Amniotic epithelial cell (primary cell): ENCODE results near the gene CTRL.
"Not testable (repeated sequence)": the region's sequence is repeated elsewhere in the genome, so short reads cannot be mapped to it uniquely, and the experiment has no call there.

ENCODE experiments used
- DNase-seq: peaks from one replicate; pipeline ENCODE4 v3.0.0-alpha.2; 2010; ENCODE audit warnings: low read depth

The CTRL gene

DNA sequence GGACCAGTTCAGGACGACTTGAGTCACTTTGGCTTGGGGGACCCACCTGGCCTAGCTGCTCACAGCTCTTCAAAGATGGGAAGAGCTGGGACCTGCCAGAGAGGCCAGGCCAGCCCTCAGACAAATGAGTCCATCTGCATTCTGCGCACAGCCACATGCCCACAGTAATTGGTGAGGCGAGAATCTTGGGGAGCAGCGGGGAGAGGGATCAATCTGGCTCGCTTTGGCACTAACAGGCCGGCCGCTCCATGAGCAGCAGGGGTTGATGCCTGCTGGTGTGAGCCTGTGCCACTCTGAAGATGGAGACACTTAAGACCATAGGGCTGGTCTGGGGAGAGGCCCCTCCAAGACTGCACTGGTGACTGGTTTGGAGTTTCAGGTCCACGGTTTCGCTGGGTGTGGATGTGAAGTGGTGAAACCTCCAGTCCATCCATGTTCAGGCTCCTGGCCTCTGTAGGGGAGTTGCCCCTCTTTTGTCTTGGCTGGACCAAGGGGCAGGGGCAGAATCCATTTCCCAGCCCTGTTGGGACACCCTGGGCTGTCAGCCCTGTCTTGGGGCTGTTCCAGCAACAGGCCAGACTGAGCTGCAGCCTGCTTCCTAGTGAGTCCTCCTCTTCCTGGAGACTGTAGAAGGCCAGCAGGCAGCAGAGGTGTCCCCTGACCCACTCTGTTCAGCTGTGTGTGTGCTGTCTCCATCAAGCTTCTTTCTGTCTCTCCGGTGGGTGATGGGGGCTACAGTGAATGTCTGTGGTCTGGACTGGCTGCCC, 7.3 kb downstream of the CTRL start:
- no peak for DNase-seq

GRCh38 chr16:67923414-67924116, 8.1 kb downstream of the CTRL start:
- DNase-seq: no peak

DNA sequence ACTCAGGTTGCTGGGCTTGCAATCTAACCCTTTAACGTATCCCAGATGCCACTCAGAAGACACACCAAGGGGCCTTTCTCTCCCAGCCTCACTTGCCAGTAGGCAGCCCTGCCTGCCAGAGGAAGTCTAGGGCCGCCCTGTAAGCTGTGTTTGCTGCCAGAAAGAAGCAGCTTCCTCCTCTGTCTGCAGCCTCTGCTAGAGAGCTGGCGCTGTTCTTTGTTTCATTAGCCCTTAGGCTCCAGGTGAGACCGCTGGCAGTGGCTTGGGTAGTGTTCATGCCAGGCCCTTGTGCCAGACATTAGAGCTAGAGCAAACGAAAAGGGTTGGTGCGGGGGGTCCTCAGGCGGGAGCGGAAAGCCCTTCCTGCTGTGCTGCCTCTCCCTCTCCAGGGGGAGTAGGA, 8.9 kb downstream of the CTRL start:
- DNase-seq: no peak

GRCh38 chr16:67922221-67922620, 9.4 kb downstream of the CTRL start:
- peak; percentile 52 for DNase-seq

- no peak for DNase-seq
Observed at GRCh38 chr16:67919622-67920221, 11.9 kb downstream of the CTRL start.

DNA sequence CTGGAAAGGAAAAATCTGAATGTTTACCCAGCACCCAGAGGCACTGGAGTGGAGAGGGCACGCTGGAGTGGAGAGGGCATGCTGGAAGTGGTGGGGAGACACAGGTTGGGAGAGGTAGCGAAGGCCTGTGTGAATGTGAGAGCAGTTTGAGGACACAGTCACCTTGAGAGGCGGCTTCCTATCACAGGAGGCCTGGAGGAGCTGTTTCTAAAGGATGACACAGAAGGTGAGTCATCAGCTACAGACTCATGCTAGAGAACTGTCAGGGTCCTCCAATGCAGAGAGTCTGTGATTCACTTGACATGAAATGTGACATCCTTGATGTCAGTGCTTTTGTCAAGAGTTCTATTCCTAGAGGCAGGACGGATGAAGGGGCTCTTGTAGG, 13.8 kb downstream of the CTRL start:
- peak; percentile 82 for DNase-seq

GRCh38 chr16:67917140-67917851, 14.4 kb downstream of the CTRL start:
- DNase-seq: no peak

DNA sequence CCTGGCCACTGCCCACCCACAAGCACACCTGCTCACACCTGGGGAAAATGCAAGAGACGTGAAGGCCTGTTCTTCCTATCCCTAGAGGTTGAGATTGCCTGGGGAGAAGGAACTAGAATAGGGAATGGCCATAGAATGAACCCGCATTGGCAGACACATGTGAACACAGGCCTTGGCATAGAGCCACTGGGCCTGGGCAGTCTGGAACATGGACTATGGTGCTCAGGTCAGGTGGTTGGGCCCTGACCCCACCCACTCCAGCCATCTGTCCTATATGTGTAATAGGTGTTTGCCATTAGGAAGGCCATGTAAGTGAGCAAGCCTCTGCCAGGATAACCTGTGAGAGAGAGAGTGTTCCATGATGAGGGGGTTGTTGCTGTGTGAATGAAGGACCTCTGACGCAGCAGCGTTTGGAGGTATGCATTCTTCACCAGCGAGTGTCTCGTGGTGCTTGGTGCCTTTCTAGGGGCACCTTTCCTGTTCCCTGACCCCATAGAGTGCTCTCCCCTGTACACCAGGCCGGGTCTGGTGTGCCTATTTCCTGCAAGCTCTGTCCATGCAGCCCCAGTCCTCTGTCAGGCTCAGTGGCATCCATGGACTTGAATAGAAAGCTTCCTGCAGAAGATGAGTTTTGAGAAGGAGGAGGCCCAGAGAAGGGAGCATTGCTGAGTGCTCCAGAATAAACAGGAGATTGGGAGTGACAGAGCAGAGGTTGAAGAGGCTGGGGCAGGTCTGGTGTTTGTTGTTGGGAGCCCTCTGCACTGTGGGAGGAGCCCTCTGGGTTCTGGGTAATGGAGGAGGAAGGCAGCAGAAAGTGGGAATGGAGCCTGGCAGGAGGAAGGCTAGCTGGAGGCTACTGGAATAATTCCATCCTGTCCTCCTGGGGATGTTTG, 15.6 kb downstream of the CTRL start:
- DNase-seq: no peak

- DNase-seq: not testable (repeated sequence)
Observed at GRCh38 chr16:67915496-67915769, 16.2 kb downstream of the CTRL start.

GRCh38 chr16:67914758-67915495, 16.7 kb downstream of the CTRL start:
- DNase-seq: no peak

GRCh38 chr16:67910158-67910557, 21.5 kb downstream of the CTRL start:
- DNase-seq: peak; percentile 60

DNA sequence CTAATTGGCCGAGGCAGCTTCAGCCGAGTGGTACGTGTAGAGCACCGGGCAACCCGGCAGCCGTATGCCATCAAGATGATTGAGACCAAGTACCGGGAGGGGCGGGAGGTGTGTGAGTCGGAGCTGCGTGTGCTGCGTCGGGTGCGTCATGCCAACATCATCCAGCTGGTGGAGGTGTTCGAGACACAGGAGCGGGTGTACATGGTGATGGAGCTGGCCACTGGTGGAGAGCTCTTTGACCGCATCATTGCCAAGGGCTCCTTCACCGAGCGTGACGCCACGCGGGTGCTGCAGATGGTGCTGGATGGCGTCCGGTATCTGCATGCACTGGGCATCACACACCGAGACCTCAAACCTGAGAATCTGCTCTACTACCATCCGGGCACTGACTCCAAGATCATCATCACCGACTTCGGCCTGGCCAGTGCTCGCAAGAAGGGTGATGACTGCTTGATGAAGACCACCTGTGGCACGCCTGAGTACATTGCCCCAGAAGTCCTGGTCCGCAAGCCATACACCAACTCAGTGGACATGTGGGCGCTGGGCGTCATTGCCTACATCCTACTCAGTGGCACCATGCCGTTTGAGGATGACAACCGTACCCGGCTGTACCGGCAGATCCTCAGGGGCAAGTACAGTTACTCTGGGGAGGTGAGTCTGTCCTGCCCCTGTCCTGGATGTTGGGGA, 22.5 kb downstream of the CTRL start:
- no peak for DNase-seq

DNA sequence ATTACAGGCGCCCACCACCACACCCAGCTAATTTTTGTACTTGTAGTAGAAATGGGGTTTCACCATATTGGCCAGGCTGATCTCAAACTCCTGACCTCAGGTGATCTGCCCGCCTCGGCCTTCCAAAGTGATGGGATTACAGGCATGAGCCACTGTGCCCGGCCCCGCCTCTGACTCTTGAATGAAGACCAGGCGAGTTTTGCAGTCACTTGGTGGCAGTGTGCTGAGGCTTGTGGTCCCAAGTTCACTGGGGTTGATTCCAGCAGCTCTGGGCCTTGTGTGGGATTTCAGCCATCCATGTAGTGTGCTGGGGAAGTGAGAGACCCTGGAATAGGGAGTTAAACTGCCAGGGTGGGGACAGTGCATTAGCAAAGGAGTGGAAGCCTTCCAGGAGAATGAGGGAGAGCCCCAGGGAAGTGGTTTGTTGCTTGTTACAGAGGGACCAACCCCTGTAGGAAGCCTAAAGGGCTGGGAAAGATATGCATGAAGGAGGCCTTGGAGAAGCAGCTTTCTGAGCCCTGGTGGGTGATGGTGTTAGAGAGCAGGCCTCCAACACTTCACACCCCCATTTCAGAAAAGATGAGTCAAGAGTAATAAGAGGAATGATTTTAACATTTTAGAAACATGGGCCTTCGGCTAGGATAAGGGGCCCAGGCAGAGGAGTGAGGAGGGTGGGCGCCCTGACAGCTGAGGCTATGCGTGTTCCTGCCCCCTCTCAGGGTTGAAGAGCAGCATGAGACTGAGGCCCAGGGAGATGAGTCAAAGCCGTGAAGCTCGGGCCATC, 24.1 kb downstream of the CTRL start:
- no peak for DNase-seq

GRCh38 chr16:67902831-67903230, 28.8 kb downstream of the CTRL start:
- no peak for DNase-seq

GRCh38 chr16:67901734-67902133, 29.9 kb downstream of the CTRL start:
- no peak for DNase-seq

GRCh38 chr16:67897231-67897630, 34.4 kb downstream of the CTRL start:
- DNase-seq: peak; percentile 55

DNA sequence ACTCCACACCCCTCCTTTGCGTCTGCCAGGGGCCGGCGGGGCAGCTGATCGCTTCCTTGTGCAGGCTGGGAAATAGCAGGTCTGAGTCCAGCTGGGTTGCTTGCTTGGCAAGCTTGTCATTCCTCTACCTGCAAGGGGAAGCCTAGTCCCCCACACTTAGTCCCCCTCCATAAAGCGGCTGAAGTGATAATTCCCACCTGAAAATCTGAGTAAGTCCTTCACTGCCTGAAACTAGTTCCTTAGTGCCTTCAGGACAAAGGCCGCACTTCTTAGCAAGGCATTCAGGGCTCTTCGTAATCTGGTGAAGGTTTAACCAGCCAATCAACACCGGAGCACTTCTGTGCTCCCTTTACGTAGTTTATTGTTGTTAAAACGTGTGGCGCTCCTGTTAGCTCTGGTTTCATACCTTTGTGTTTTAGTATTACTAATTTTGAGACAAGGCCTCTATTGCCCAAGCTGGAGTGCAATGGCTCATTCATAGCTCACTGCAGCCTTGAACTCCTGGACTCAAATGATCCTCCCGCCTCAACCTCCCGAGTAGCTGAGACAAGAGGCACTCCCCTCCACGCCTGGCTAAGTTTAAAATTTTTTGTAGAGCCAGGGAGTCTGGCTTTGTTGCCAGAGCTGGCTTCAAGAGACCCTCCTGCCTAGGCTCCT, 37.8 kb downstream of the CTRL start:
- DNase-seq: peak; percentile 10

DNA sequence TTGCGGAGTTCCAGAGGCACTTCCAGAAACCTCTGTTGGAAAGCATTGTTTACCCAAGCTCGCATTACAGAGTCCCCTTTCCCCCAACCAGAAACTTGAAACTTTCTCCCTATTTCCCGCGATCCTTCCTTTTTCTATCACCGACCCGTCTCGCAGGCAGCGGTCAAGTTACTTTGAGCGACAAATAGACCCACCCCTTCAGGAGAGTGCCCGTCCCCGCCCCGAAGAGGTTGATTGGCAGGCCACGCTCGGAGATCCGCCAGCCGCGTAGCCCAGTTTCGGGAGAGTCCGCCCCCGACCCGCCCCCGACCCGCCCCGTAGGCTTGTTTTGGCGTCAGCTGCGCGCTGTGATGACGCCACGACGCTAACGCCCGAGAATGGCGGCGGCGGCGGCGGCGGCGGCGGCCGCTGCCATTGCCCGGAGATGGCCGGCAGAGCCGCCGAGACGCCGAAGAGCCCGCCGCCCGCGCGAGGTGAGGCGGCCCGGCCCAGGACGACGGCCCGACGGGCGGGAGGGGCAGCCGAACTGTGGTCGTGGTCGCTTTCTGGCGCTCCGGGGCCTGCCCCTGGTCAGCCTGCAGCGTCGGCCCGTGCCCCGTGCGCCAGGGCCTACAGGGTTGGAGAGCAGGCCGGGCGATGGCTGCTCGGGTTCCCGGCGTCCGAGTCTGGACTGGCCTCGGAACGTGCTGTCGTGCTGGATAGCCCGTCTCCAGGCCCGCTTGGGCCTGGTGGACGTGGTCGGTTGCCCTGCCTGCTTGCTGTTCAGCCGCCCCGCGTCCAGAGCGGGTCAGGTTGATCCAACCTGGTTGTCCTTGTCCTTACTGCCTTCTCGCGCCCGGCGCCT, 38.5 kb downstream of the CTRL start, which contains the start of gene PSKH1:
Gene PSKH1 (plus strand): TSS at position 356 of the 844 bp plus-strand sequence. CDS start 15,496 bp downstream, outside the sequence.
- peak; percentile 91 for DNase-seq
